Activated CD8-positive, alpha-beta memory T cell treated with anti-CD3 and anti-CD28 coated beads, Interleukin-2, amount 50 U/mL, for 1 hour (primary cell): ENCODE data around the gene OLA1.

Experiments used
- DNase-seq: peaks from one replicate; pipeline ENCODE4 v3.0.0-alpha.2; 2020; ENCODE audit errors: extremely low read depth

The OLA1 gene

DNA sequence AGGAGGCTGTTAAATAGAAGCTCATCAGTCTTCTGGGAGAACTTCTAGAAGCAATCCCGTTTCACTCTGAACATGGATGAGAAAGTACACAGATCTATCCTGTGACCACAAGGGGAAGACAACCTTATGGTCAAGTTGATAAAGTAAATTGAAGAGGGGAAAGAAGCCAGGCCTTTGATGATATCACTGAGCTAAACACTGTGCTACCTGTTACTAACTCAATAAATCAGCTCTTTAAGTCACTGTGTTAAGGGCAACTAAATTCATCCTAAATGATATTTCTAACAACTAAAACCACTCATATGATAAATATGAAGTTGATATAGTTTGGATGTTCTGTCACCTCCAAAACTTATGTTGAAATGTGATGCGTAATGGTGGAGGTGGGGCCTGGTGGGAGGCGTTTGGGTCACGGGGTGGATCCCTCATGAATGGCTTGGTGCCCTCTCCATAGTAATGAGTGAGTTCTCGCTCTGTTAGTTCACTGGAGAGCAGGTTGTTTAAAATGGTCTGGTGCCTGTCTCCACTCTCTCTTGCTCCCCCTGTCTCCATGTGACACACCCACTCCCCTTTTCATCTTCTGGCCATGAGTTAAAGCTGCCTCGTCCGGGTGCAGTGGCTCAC lies 23.6 kb downstream of the OLA1 start:
- DNase-seq, result no peak

DNA sequence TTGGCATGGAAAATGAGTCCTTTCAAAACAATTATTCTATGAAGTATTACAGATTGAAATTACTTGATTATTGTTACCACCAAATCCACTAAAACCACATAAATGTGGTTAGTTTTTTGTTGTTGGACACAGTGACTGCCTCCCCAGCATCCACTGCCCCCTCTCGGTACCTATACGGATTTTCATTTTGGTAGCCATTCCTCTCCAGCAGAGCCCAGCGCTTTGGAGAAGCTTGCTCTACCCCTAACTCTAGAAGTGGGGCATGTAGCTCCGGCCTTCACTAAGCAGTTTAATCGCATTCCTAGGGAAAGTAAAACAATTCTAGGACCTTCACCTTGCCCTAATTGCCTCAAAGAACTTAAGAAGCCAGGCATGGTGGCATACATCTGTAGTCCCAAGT lies 24.2 kb downstream of the OLA1 start:
- DNase-seq, result no peak

DNA sequence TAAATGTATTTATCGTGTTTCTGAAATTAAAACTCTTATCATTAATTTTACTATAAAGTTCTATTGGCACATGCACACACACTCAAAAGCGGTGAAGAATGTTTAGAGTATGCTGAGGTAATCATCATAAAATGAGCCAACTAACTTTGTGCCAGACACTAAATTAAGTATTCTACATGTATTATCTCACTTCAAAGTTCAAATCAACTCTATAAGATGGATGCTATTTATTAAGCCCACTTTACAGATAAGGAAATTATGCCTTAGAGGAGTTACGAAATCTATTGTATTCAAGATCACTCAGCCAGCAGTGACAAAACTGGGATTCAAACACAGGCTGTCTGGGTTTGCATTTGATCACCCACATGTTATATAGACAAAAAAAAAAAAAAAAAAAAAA lies 24.9 kb downstream of the OLA1 start:
- DNase-seq, result no peak

DNA sequence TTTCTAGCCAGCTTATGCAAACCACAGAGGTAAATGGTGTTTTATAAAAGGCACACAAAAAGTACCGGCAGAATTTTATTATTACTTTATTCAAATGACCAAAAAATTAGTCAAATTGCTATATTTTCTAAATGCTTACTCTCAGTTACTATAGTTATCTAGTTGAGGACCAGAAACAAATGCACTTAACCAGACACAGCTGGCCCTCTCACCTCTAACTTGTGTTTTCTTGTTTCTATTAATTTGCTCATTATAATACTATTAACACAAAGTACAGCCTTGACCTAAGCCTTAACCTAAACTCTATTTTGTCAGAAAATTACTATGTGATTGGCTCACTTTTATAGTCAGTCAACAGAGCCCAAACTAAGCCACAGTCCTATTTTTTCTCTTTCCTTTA lies 26.2 kb downstream of the OLA1 start:
- DNase-seq, result no peak

DNA sequence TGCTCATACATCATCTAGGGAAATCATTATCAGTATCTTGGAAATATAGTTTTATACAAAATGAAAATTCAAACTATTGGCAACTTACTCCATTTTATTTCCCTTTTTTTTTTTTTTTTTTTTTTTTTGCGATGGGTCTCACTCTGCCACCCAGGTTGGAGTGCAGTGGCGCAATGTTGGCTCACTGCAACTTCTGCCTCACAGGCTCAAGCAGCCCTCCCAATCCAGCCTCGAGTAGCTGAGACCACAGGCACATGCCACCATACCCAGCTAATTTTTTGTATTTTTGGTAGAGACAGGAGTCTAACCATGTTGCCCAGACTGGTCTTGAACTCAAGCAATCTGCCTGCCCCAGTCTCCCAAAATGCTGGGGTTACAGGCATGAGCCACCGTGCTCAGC lies 29.0 kb downstream of the OLA1 start:
- no peak for DNase-seq

DNA sequence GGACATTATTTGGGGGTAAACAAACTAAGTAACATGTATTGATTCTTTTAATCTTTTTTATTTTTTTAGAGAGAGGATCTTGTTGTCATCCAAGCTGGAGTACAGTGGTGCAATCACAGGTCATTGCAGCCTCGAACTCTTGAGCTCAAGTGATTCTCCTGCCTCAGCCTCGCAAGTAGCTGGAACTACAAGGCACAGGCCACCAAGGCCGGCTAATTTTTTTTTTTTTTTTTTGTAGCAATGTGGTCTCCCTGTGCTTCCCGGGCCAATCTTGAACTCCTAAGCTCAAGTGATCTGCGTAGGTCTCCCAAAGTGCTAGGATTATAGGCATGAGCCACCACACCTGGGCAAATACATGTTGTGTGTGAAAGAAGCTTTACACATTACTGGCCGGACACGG lies 29.6 kb downstream of the OLA1 start:
- no peak for DNase-seq

DNA sequence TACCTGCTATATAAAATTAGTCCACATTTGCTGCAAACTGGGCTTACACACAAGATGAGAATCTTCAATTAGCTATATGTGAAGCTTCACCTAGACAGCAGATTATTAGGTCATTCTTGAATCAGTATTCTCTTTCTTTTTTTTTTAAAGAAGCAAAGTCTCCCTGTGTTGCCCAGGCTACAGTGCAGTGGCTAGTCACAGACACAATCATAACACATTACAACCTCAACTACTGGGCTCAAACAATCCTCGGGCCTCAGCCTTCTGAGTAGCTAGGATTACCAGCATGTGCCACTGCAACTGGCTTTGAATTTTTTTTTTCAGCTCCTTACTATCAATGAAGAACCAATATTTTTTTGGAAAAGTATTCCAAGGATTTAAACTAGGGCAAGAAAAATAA lies 30.5 kb downstream of the OLA1 start:
- no peak for DNase-seq

DNA sequence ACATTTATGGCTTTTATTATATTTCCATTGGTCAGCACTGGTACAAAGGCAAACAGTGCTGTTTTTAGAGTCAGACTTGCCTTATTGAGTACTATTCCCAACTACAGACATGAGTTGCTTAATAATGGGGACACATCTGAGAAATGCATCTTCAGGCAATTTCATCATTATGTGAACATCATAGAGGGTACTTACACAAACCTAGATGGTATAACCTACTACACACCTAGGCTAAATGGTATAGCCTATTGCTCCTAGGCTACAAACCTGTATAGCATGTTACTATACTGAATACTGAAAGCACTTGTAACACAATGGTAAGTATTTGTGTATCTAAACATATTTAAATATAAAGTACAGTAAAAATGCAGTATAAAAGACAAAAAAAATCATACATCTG lies 36.4 kb downstream of the OLA1 start:
- no peak for DNase-seq

DNA sequence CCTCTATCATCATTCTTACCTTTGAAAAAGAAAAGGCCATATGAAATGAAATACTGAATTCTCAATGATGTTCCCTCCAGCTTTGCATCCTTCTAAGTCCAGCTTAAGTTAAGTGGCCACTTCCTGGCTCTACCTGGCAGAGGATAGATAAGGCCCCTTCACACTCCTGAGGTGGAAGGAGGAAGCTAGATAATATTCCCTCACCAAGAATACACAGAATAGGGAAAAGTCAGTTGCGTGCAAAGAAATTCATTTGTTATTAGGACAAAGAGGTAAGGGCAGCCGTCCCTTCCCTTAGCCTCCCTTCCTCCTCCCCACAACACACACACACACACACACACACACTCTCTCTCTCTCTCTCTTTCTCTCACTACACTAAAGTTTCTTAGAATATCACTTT lies 37.5 kb downstream of the OLA1 start:
- DNase-seq, result no peak

DNA sequence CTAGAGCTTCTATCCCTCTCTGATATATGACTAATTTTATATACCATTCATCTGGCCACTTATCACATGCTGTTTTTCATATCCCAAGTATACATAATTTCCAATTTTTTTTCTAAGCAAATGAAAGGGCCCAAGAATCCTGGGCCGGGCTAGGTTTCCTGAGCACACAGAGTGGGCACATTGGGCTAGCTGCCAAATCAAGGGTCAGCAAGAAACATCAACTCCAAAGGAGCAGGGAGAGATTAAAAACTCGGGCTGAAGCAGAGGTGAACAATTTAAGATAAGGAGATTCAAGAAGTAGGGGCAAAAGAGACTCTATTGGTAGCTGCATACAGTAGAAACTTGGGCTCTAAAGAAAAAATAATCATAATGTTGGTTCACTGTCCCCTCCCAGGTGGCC lies 39.0 kb downstream of the OLA1 start:
- DNase-seq, result no peak

DNA sequence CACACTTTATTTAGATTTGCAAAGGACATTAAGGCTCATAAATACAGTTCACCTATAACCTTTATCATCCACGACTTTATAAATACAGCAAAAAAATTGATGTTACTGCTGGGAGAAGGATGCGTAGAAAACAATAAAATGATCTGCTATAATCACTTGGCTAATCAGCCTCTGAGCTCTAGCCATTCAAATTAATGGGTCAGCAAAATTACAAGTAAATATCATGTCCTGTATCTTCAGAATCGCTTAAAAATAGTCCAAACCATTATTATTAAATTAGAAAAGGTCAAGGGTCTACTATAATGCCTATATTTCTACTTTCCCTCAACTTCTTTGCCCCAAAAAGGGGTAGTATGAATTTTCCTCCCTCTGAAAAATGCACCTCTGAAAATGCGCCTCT lies 40.3 kb downstream of the OLA1 start:
- DNase-seq, result no peak

DNA sequence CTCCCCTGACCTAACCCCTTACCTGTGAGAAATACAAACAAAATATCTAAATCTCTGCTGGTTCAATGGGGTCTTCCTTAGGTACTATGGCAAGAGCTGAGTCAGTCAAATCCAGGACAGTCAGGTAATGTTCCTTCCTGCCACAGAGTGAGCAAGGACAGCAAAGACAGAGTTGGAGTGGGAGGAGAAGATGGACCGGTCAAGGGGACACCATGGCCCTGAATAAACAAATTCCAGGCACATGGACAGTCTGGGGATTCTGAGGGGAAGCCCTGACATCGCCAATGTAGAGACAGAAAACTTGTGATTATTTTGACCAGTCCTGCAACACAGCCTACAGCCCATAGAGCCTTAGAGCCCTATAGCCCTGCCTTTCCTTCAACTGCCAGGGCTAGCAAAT lies 42.8 kb downstream of the OLA1 start:
- DNase-seq, result no peak

DNA sequence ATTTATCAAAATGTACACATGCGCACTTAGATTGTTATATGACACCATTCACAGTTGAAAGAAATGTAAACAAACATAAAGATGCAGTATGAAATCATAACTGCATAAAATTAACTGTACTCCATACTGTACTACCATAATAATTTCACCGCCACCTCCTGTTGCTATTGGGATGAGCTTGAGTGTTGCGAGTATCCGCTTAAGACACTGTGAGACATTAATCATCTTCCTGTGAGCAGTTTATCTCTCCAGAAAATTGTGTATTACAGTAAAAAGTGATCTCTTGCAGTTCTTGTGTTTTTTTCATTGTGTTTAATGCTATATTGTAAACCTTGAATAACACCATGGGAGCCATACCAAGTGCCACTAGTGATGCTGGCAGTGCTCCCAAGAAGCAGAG lies 46.1 kb downstream of the OLA1 start:
- DNase-seq, result no peak

DNA sequence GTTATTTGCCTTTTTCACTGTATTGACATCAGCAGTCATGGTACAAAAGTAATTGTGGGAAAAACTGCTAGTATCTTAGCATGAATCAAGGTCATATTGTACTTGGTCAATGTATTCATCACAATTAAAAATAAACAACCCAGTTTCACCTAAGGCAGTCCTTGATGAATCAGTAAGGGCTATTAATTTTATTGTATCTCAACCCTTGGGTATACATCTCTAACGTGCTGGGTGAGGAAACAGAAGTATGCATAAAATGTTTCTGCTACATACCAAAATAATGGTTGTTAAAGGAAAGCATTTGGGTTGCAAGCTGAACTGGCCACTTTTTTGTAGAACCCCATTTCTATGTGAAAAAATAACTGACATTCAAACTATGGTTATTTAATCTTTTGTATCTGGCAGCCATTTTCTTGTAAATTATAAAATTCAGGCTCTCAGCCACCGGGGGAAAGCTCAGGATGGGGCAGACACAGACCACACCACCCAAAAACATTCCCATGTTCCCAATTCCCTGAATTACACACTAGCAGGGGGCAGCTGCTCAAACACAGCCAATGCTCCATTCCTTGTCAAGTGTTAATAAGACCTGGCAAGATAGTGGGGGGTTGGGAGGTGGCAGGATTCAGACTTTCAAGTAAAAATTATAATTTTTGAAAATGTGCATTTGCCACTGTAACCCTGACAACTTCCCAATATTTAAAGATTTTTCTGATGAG lies 49.3 kb downstream of the OLA1 start:
- no peak for DNase-seq

DNA sequence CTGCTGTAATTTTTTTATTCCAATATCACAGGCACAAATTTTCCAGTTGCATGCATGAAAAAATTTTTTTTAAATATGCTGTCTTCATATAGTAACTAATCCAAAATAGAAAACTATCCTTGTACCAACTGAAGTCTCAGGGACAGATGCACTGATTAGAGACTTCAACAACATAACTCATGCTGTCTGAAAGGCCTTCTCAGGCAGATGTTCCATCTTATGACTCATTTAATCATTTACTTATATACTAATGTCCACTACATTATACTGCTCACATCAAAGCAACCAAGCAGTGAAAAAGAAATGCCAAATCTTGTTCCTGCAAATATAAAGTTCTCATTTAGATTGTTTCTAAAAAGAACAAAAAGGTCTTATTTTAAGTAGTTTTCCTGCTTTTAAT lies 53.1 kb downstream of the OLA1 start:
- no peak for DNase-seq

DNA sequence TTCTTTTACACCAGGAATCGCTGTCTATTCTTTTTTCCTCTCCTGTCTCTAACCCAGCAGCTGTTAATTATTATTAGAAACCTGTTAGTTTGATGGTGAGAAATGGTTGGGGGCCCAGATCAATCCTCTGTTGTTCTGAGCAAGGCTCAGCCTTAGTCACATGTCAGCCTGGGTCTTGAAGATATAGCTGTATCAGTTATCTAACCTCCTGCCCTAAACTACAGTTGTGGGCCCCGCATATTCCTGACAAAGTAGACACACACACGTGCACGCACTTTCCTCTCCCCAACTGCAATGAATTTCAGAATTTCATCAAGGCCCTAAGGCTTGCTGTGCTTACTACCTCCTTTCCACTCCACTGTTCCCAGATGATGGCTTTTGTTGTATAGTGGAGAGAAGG lies 54.6 kb downstream of the OLA1 start:
- DNase-seq, result no peak

DNA sequence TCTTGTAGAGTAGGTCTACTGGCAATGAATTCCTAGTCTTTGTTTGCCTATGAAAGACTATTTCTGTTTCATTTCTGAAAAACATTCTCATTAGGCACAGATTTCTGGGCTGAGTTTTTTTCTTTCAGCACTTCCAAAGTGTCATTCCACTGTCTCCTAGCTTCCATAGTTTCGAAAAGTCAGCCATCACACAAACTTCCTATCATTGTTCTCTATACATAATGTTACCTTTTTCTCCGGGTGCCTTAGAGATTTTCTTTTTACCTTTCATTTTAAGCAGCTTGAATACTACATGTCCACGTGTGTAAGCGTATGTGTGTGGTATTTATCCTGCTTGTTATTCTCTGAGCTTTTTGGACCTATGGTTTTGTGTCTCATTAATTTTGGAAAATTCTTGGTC lies 55.7 kb downstream of the OLA1 start:
- DNase-seq, result no peak

DNA sequence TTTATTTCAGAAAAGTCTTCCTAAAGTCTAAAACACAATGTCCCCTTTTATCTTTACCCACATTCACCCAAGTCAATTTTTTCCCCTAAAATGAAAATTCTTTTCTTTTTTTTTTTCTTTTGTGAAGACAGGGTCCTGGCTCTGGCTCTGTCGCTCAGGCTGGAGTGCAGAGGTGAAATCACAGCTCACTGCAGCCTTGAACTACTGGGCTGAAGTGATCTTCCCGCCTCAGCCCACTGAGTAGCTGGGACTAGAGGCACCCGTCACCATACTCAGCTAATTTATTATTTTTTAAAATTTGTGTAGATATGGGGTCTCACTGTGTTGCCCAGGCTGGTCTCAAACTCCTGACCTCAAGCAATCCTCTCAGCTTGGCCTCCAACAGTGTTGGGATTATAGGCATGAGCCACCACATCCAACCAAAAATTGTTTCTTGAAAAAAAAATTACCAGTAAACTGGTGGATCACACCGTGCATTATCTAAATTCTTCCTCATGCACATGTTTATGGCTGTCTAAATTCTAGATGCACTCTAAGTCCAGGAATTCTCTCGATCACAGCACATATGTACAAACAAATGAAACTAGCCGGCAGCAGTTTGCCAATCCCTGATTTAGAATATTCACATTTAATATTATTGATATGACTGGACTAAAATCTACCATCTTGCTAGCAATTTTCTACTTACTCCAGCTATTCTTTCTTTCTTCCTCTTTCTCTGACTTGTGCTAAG lies 56.8 kb downstream of the OLA1 start:
- DNase-seq, result no peak

DNA sequence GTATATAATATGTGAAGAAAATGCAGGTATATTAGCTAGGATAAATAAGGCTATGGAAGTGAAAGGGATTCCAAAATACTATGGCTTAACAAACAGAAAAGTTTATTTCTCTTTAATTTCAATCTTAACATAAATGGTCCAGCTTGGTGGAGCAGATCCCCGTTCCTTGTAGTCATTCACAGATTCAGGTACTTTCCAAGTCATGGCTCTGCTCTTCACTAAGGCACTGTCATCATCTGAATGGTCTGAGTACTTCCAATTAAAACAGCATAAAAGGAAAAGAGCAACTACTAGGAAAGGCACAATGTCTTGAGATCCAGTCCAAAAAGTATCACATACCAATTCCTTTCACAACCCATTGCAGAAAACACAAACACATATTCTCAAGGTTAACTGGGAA lies 63.4 kb downstream of the OLA1 start:
- DNase-seq, result no peak

DNA sequence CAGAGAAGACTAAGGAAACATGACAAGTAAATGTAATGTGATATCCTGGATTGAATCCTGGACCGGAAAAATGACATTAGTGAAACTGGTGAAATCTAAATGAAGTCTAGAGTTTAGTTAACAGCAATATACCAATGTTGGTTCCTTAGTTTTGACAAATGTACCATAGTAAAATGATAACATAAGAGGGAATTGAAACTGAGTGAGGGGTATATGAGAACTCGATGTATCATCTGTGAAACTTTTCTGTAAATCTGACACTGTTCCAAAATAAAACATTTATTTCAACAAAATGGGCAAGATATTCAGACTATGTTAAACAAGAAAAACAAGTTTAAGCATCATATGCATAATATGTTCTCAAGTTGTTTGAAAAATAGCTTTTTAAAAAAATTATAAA lies 63.8 kb downstream of the OLA1 start:
- no peak for DNase-seq

DNA sequence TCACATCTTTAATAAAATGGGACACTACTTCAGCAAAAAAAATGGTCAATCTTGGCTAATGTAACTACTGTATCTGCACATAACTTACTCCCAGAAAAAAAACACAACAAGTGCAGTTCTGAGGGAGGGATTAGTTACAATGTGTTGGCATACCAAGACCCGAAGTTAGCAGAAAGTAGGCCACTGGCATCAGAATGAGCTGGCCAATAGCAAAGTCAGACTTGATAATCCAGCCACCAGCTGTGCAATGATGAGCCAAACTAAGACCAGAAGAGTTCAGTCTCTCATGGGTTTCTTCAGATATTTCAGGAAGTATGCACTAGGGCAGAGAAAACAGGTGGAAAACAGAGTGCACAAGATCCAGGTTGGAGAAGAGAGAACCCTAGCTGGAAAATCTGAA lies 65.3 kb downstream of the OLA1 start:
- DNase-seq, result no peak

DNA sequence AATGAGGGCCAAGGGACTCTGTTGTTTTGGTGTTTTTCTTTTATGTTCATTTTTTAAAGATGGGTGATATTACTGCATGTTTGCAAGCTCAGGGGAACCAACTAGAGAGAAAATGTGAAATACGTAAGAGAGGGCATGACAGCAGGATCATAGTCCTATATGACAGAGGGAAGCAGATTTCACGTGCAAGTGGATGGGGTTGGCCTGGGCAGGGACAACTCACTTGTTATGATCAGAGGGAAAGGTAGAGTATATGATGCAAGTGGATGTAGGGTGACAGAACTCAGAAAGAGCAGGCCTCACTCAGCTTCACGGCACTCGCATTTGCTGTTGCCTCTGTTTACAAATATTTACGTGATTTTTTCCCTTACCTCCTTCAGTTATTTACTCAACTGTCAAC lies 67.0 kb downstream of the OLA1 start:
- no peak for DNase-seq

DNA sequence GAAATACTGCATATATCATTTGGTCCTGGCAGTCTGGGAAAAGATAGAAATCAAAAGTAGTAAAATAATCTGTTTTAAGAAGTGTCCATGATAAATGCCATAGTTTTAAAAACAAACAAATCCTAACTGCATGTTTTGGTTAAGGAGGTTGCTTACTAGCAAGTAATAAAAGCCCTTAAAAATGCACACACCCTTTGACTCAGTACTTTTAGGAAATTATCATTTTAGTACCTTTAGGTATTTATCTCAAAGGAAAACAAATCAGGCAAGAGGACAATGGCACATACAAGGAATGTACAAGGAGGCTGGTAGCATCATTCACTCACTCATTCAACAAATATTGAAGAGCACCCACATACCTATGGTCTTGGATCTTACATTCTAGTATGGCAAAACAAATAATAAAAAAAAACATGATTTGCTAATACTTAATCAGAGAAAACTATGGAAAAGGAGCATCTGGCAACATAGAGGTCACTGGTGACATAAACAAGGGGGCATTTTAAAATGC lies 67.6 kb downstream of the OLA1 start:
- DNase-seq, result no peak
